K562 (cell line): ENCODE measurements around the gene AIFM3. TPM values are rescaled to one million over a fixed set of nuclear protein-coding genes. Genes with fewer than 3 reads are reported as not detected.
A peak's percentile ranks its signal among the peaks of the same experiment; 100 is the strongest.

ENCODE experiments used
- EWSR1 ChIP-seq: fragments of 450-650 bp; IDR thresholded peaks from 2 replicates; pipeline ENCODE4 v1.6.1; 2018; ENCODE audit warnings: borderline replicate concordance, mild to moderate bottlenecking, low read depth, moderate library complexity; ENCODE audit not compliant: partially characterized antibody
- FOXK1 ChIP-seq: sonication (generic); formaldehyde crosslinking; IDR thresholded peaks from 2 replicates; pipeline ENCODE4 v1.8.0; 2022; ENCODE audit warnings: missing genetic modification reagents, mild to moderate bottlenecking, borderline replicate concordance
- HNRNPH1 ChIP-seq: fragments of 200-400 bp; formaldehyde crosslinking; optimal IDR thresholded peaks from 2 replicates; pipeline ENCODE3; 2017; ENCODE audit warnings: low read depth, mild to moderate bottlenecking, low read length, moderate library complexity
- HOXB6 ChIP-seq: fragments of 250-450 bp; sonication (Bioruptor Pico); IDR thresholded peaks from 2 replicates; pipeline ENCODE4 v1.5.1; 2022; ENCODE audit warnings: mild to moderate bottlenecking, borderline replicate concordance
- KDM5B ChIP-seq: fragments of 200-600 bp; sonication (generic); IDR thresholded peaks from 2 replicates; pipeline ENCODE4 v1.6.1; 2012; ENCODE audit warnings: low read depth, mild to moderate bottlenecking, moderate library complexity, low read length, control low read depth, inconsistent platforms; ENCODE audit not compliant: insufficient replicate concordance
- MCM3 ChIP-seq: fragments of 450-650 bp; IDR thresholded peaks from 2 replicates; pipeline ENCODE4 v1.6.1; 2016
- NR3C1 ChIP-seq: sonication (generic); formaldehyde crosslinking; IDR thresholded peaks from 2 replicates; pipeline ENCODE4 v1.8.1; 2022; ENCODE audit warnings: missing genetic modification reagents
- PHB ChIP-seq: fragments of 250-450 bp; sonication (Bioruptor Pico); IDR thresholded peaks from 2 replicates; pipeline ENCODE4 v1.5.0; 2021
- SPI1 ChIP-seq: IDR thresholded peaks from 2 replicates; pipeline ENCODE4 v1.6.1; 2011; ENCODE audit warnings: low read depth, low read length, control low read depth, borderline replicate concordance
- TRIM28 ChIP-seq: fragments of 450-650 bp; IDR thresholded peaks from 2 replicates; pipeline ENCODE4 v1.6.1; 2017
- XRCC4 ChIP-seq: IDR thresholded peaks from one replicate; pipeline ENCODE4 v1.6.1; 2011; ENCODE audit not compliant: insufficient read depth, insufficient read length; ENCODE audit errors: extremely low read depth
- ZNF124 ChIP-seq: sonication (generic); formaldehyde crosslinking; IDR thresholded peaks from 2 replicates; pipeline ENCODE4 v1.8.1; 2022; ENCODE audit warnings: missing genetic modification reagents
- ZNF57 ChIP-seq: fragments of 450-650 bp; formaldehyde crosslinking; IDR thresholded peaks from 2 replicates; pipeline ENCODE4 v1.4.0; 2020; ENCODE audit warnings: mild to moderate bottlenecking, moderate library complexity
- polyA plus RNA-seq, 8 experiments: library from polyadenylated mRNA; depleted of rRNA in 4 of 8; stranded (reverse) in 5 of 8; unstranded in 3 of 8; fragments of >200 nt; fragmentation: Nextera tagmentation in 2 of 8; fragmentation: Illumina TruSeq in 1 of 8; extraction: Ambion mirVana in 2 of 8; extraction: Trizol in 1 of 8; gene quantifications; 2 replicates each; pipeline versions ENCODE4 v1.2.1 to v1.2.3, GENCODE V29; 2011 to 2014; ENCODE audit warnings: inconsistent platforms in 1 of 8, missing spikeins in 1 of 8
- total RNA-seq, 7 experiments: library from RNA; depleted of rRNA in 6 of 7; stranded (reverse); fragments of >200 nt in 6 of 7; fragmentation: Illumina TruSeq in 2 of 7; extraction: Trizol in 2 of 7; gene quantifications; 2 replicates each; pipeline versions ENCODE4 v1.2.1 to v1.2.3, GENCODE V29; 2011 to 2021; ENCODE audit warnings: low replicate concordance in 1 of 7
- TF ChIP-seq, protein P1 (sequence below): sonication (generic); formaldehyde crosslinking; IDR thresholded peaks from 2 replicates; pipeline ENCODE4 v1.8.0; 2022; ENCODE audit warnings: mild to moderate bottlenecking, low read depth, missing genetic modification reagents
- TF ChIP-seq, protein P2 (sequence below): sonication (generic); formaldehyde crosslinking; IDR thresholded peaks from 2 replicates; pipeline ENCODE4 v1.9.0; 2022; ENCODE audit warnings: mild to moderate bottlenecking, missing genetic modification reagents
- TF ChIP-seq, protein P3 (sequence below): fragments of 450-650 bp; formaldehyde crosslinking; conservative IDR thresholded peaks from 2 replicates; pipeline ENCODE4 v1.4.0; 2022; ENCODE audit warnings: mild to moderate bottlenecking, missing genetic modification characterization

AIFM3 gene
- total and polyA plus RNA-seq, 9 of the 15 experiments (the other 6 are each of a cell fraction or from before 2014, with no cell fraction given): 0.03 to 0.20 (median 0.07) TPM; not detected in 1

DNA sequence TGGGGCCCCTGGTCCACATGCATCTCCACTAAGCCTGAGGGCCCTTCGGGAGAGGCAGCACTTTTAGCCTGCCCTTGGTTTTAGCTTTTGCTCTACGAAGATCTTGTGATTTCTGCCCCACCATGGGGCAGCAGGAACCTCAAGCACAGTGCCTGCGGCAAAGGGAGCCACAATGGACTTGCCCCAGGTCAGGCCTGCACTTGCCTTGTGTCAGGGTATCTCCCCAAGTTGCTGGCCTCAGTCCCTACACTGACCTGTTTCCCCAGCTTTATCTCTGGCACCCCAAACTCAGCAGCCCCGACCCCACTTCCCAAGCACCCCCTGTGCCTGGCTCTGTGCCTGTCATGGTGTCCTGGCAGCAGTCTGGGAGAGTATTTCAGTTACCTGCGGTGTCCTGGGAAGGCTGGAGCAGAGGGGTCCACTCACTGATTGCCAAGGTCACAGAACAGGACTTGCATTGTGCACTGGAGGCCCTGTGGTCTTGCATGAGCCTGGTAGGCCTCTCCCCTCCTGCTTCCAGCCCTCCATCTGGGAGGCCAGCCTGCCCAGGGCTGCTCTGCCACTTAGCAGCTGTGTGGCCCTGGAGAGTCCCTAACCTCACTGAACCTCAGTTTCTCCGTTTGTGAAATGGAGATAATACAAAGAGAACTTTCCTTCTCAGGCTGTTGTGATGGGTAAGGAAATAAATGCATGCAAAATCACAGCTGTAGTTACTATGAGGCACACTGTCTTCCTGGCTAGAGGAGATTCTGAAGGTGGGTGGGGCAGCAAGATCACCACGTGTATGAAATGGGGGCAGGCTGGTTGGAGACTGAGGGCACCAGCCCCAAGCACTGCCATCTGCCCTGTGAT, 3.6 kb upstream of the AIFM3 start (continued):
- 0 out of 2 replicates have a peak, but pooled peaks have one; percentile 62 for TF ChIP-seq NR3C1 (CRISPR knock-in tag)
- no peak for TF ChIP-seq HNRNPH1
- no peak for TF ChIP-seq KDM5B
- TF ChIP-seq, protein P1, sequence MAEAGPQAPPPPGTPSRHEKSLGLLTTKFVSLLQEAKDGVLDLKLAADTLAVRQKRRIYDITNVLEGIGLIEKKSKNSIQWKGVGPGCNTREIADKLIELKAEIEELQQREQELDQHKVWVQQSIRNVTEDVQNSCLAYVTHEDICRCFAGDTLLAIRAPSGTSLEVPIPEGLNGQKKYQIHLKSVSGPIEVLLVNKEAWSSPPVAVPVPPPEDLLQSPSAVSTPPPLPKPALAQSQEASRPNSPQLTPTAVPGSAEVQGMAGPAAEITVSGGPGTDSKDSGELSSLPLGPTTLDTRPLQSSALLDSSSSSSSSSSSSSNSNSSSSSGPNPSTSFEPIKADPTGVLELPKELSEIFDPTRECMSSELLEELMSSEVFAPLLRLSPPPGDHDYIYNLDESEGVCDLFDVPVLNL: 0 out of 2 replicates have a peak, but pooled peaks have one; percentile 8
- TF ChIP-seq MCM3: no peak
- peak; percentile 21; the same call in 1 of the 2 replicates for TF ChIP-seq ZNF124 (CRISPR knock-in tag)
- no peak for TF ChIP-seq EWSR1
- TF ChIP-seq XRCC4: no peak
- TF ChIP-seq, protein P2, sequence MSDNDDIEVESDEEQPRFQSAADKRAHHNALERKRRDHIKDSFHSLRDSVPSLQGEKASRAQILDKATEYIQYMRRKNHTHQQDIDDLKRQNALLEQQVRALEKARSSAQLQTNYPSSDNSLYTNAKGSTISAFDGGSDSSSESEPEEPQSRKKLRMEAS (CRISPR knock-in tag): peak; percentile 45; the same call in 1 of the 2 replicates
- TF ChIP-seq FOXK1 (CRISPR knock-in tag): no peak
- TF ChIP-seq HOXB6 (CRISPR knock-in tag): peak; percentile 80; the same call in 1 of the 2 replicates
- no peak for TF ChIP-seq PHB (CRISPR knock-in tag)
- TF ChIP-seq ZNF57: no peak
- no peak for TF ChIP-seq TRIM28
- TF ChIP-seq, protein P3, sequence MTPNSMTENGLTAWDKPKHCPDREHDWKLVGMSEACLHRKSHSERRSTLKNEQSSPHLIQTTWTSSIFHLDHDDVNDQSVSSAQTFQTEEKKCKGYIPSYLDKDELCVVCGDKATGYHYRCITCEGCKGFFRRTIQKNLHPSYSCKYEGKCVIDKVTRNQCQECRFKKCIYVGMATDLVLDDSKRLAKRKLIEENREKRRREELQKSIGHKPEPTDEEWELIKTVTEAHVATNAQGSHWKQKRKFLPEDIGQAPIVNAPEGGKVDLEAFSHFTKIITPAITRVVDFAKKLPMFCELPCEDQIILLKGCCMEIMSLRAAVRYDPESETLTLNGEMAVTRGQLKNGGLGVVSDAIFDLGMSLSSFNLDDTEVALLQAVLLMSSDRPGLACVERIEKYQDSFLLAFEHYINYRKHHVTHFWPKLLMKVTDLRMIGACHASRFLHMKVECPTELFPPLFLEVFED (CRISPR knock-in tag): no peak
- TF ChIP-seq SPI1: no peak
